Measurements from ENCODE around the gene LFNG. TPM values are rescaled to one million over a fixed set of nuclear protein-coding genes. Genes with fewer than 3 reads are reported as not detected.

The LFNG gene, protein sequence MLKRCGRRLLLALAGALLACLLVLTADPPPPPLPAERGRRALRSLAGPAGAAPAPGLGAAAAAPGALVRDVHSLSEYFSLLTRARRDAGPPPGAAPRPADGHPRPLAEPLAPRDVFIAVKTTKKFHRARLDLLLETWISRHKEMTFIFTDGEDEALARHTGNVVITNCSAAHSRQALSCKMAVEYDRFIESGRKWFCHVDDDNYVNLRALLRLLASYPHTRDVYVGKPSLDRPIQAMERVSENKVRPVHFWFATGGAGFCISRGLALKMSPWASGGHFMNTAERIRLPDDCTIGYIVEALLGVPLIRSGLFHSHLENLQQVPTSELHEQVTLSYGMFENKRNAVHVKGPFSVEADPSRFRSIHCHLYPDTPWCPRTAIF
- polyA plus RNA-seq (2011; rRNA removed) (2.0 and 3.1 TPM in 2 replicates), polyA minus RNA-seq (2011; rRNA and poly(A)+ RNA removed) (2.2 TPM in 2 replicates)

DNA sequence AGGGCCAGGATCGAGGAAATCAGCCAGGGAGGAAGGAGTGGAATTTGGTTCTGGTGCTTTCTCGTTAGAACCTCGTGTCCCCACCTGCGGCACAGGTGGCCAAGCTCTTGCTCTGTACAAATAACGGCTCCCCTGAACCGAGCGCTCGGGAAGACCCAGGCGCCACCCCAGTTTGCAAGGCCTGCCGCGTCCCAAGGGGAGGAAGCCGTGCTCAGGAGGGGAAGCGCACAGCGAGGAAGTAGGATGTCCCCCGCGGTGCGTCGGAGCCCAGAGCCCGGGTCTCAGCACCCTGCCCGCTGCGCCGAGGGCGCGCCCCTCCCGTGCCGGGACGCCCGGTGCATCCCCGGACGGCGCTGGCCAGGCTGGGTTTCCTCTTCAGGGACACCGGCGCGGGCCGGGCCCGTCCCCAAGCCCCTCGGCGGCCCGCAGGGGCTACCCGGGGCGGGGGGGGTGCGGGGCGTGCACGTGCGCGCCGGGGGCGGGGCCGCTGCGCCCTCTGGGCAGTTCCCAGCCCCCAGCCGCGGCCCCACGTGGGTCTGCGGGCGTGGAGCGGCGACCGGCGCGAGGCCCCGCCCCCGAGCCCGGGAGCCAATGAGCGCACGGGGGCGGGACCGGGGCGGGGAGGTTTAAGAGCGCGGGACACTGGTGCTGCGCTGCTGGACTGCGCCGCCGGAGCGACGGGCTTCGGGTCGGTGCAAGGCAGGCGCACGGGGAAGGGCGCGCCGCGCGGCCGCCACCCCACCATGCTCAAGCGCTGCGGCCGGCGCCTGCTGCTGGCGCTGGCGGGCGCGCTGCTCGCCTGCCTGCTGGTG is at the start of gene LFNG:
LFNG (plus strand) TSS at position 656 of the 812 bp plus-strand sequence; CDS start at position 744, 88 bp downstream.
- ChIA-PET CTCF (no interaction called here), POLR2A (no interaction called here)
- DNase-seq (ENCODE audit: low read depth): peak; percentile 35
- TF ChIP-seq, protein P1, sequence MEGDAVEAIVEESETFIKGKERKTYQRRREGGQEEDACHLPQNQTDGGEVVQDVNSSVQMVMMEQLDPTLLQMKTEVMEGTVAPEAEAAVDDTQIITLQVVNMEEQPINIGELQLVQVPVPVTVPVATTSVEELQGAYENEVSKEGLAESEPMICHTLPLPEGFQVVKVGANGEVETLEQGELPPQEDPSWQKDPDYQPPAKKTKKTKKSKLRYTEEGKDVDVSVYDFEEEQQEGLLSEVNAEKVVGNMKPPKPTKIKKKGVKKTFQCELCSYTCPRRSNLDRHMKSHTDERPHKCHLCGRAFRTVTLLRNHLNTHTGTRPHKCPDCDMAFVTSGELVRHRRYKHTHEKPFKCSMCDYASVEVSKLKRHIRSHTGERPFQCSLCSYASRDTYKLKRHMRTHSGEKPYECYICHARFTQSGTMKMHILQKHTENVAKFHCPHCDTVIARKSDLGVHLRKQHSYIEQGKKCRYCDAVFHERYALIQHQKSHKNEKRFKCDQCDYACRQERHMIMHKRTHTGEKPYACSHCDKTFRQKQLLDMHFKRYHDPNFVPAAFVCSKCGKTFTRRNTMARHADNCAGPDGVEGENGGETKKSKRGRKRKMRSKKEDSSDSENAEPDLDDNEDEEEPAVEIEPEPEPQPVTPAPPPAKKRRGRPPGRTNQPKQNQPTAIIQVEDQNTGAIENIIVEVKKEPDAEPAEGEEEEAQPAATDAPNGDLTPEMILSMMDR (IDR thresholded peaks at IDR 0.05; ENCODE audit: insufficient read depth, low read depth, low read length): no peak
- Histone ChIP-seq H3K4me3 (ENCODE audit: low read depth, low read length) (peak within 1 kb of the TSS; percentile 52), H3K27me3 (ENCODE audit: control insufficient read depth, insufficient read depth, low read length) (no peaks in the 10 kb centered on the region), H3K36me3 (ENCODE audit: control insufficient read depth, insufficient read depth, low read length) (no peaks in the 10 kb centered on the region)

DNA sequence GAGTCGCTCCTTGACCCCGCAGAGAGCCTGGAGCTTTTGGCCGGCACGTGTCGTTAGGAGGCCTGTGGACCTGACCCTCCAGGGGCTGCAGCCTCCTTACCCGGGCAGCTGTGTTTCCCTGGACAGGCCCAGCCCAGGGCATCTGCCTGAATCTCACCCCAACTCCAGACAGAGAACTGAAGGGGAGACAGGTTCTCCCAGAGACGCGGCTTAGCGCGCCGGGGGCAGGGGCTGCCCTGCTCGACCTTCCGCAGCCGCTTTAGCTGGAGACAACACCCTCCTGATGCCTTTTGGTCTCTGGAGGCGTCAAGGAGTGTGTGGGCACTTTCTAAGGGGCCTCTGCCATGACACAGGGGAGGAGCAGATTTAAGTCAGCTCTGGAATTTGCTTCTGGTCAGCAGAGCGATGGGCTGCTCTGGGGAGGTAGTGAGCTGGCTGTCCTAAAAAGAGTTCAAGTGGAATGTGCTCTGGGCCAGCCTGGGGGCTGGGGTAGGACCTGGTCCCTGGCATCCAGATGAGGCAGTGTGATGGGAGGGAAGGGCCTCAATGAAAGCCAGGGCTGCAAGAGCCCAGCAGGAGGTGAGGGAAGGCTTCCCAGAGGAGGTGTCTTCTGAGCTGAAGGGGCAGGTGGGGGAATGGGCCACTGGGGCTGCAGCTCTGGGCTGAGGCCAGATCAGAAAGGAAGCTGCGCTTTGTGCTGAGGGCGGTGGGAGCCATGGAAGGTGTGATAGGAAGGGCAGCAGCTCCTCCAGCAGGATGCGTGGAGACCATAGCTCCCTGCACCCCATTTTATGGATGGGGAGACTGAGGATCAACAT is 49.2 kb upstream of the LFNG start:
- Histone ChIP-seq H3K27me3 (ENCODE audit: control insufficient read depth, insufficient read depth, low read length) (peaks cover 2% of the 10 kb centered on the region), H3K4me3 (ENCODE audit: low read depth, low read length) (no peak overlapping the region), H3K36me3 (ENCODE audit: control insufficient read depth, insufficient read depth, low read length) (no peaks in the 10 kb centered on the region)
- TF ChIP-seq, protein P1 (IDR thresholded peaks at IDR 0.05; ENCODE audit: insufficient read depth, low read depth, low read length): no peak
- POLR2A ChIA-PET: no interaction called here
- CTCF ChIA-PET: interaction anchor here (0.7 to 5.8 kb wide), 7 partner anchors 8 to 138 kb away, joined by 3 to 82 read pairs (median 16); no protein-coding TSS in a partner anchor
- no peak for DNase-seq (ENCODE audit: low read depth)

DNA sequence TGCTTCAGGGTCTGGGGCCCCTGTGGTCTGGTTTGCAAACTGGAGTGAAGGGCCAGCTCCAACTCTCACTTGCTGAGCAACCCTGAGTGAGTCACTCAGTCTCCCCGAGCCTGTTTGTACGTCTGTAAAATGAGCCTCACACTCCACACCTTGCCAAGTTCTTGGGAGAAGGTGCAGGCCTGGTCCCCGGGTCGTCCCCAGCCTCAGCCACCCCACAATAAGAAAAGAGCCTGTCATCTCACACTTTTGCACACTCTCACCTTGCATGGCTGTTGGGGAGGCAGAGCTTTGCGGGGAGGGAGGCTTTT is 48.6 kb upstream of the LFNG start:
- ChIA-PET POLR2A (no interaction called here), CTCF (interaction anchor here (0.7 to 5.8 kb wide), 7 partner anchors 8 to 138 kb away, joined by 3 to 82 read pairs (median 16); no protein-coding TSS in a partner anchor)
- DNase-seq (ENCODE audit: low read depth): no peak
- TF ChIP-seq, protein P1 (IDR thresholded peaks at IDR 0.05; ENCODE audit: insufficient read depth, low read depth, low read length): no peak
- Histone ChIP-seq H3K36me3 (ENCODE audit: control insufficient read depth, insufficient read depth, low read length) (no peaks in the 10 kb centered on the region), H3K4me3 (ENCODE audit: low read depth, low read length) (no peak overlapping the region), H3K27me3 (ENCODE audit: control insufficient read depth, insufficient read depth, low read length) (peaks cover 2% of the 10 kb centered on the region)

DNA sequence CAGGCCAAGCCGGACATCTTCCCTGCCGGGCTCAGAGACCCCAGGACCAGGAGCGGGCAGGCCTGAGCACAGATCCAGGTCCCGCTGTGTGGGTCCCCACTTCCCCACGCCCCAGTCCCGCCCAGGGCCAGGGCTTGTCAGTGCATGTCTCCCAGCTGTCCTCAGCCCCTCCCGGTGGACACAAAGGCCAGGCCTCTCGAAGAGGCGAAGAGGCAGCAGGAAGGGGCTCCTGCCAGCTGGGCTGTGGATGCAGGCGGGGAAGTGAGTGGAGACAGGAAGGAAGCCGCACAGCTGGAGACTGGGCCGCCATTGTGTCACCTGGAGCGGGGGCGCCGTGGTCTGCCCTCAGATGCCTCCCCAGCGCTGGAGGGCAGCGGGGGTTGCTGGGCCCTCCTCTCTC is 48.2 kb upstream of the LFNG start:
- CTCF ChIA-PET: interaction anchor here (0.7 to 5.8 kb wide), 7 partner anchors 8 to 137 kb away, joined by 3 to 82 read pairs (median 16); no protein-coding TSS in a partner anchor
- no peak overlapping the region for H3K4me3 ChIP-seq (ENCODE audit: low read depth, low read length)
- TF ChIP-seq, protein P1 (IDR thresholded peaks at IDR 0.05; ENCODE audit: insufficient read depth, low read depth, low read length): no peak
- H3K36me3 ChIP-seq (ENCODE audit: control insufficient read depth, insufficient read depth, low read length): no peaks in the 10 kb centered on the region
- POLR2A ChIA-PET: no interaction called here
- peaks cover 2% of the 10 kb centered on the region for H3K27me3 ChIP-seq (ENCODE audit: control insufficient read depth, insufficient read depth, low read length)
- DNase-seq (ENCODE audit: low read depth): no peak

Data from BJ (cell line).